Measurements from ENCODE around the gene CDC34. TPM values are rescaled to one million over a fixed set of nuclear protein-coding genes. Genes with fewer than 3 reads are reported as not detected.

CDC34 gene
- total RNA-seq, 1 experiment from 2014 or later, result 33.2 TPM

GRCh38 chr19:519449-519865, 12.1 kb upstream of the CDC34 start:
- DNase-seq (ENCODE audit: low spot score), result no peak

- DNase-seq (ENCODE audit: low spot score), result no peak
Observed at GRCh38 chr19:522726-523125, 8.8 kb upstream of the CDC34 start.

- DNase-seq (ENCODE audit: low spot score), result no peak
Observed at GRCh38 chr19:524062-524674, 7.4 kb upstream of the CDC34 start.

GRCh38 chr19:525029-525428, 6.5 kb upstream of the CDC34 start:
- DNase-seq (ENCODE audit: low spot score), result no peak

DNA sequence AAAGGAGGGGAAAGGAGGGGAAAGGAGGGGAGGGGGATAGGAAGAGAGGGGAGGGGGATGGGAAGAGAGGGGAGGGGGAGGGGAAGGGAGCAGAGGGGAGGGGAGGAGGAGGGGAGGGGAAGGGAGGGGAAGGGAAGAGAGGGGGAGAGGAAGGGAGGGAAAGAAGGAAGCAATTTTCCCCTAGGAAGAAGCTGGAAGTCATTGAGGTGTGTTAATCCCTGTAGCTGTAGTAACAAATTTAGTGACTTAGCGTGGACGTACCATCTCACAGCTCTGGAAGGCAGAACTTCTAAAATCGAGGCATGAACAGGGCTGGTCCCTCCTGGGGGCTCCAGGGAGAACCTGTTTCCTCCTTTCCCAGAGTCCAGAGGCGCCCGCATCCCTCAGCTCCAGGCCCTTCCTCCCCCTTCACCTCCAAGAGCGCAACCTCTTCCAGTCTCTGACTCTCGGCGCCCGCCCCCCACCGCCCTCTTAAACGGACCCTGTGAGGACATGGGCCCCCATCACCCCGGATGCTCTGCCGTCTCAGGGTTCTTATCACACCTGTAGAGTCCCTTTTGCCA, 5.6 kb upstream of the CDC34 start:
- DNase-seq (ENCODE audit: low spot score), result no peak

- DNase-seq (ENCODE audit: low spot score), result no peak
Observed at GRCh38 chr19:530134-531008, 1.2 kb upstream of the CDC34 start.

GRCh38 chr19:531009-531752, 379 bp upstream of the CDC34 start:
- DNase-seq (ENCODE audit: low spot score), result peak; percentile 64

DNA sequence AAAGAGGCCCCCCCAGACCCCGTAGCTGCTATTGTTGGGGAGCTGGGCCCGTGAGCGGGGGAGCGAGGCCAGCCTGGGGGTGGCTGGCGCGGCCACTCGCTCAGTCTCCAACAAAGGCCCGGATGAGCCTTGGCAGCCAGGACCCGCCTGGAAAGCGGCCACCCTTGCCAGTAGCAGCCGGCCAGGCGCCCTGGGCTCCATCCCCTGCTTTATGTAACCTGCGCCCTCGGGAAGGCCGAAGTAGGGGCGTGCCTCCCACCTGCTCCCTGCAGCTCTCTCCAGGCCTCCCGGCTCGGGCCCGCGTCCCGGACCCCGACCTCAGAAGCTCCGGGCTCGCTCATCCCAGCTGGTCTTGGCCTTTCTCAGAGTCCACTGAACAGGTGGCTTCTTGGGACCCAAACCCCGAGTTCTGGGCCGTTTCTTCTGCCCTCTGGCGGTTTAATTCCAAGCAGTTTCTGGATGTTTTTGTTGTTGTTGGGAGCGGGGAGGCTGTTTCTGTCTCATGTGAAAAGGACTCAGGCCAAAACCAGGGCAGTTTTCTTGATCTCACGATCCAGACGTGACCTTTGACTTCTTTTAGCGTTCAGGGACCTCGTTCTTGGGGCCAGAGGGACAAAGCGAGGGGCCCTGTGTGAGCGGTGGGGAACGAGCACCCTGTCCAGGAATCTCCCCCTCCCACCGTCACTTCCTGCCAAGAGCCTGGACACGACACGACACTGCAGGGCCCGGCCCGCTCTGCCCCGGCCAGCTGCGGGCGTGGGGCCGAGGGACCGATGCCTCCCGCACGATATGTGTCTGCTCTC, 1.2 kb downstream of the CDC34 start:
- no peak for DNase-seq (ENCODE audit: low spot score)

- no peak for DNase-seq (ENCODE audit: low spot score)
Observed at GRCh38 chr19:533364-534058, 2.0 kb downstream of the CDC34 start.

GRCh38 chr19:534088-534487, 2.5 kb downstream of the CDC34 start:
- DNase-seq (ENCODE audit: low spot score), result no peak

DNA sequence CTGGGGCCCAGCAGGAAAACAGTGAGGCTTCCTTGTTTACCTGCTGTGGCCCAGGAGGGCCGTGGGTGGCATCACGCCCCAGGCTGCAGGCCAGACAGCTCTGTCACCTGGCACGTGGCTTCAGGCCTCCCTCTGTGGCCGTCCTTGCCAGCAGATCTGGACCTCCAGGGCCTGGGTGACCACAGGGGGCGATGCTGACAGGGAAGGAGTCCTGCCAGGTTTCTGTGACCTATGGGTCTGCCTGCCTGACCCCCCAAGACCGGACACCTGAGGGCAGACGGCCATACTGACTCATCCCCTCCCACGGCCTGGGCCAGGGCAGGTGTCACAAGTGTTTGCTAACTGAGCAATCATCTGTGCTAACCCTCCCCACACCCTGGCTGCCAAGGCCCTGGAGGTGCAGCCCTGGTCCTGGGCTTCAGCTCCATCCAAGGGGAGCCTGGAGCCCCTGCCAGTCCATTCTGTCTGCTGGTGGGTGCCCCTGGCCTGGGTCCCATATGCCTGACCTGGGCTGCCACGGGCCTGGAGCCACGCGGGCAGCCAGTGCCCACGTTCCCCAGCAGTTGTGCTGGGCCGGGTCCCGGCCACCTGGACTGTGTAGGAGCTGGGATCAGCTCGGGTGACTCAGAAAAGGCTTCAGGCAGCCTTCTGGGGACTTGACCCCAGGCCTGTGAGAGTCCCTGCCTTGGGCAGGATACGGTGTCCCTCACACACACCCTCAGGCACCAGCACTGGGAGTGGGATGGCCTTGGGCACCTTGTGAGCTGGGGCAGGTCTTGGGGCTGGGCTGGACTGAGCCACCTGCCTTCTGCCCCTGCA, 3.7 kb downstream of the CDC34 start:
- no peak for DNase-seq (ENCODE audit: low spot score)

DNA sequence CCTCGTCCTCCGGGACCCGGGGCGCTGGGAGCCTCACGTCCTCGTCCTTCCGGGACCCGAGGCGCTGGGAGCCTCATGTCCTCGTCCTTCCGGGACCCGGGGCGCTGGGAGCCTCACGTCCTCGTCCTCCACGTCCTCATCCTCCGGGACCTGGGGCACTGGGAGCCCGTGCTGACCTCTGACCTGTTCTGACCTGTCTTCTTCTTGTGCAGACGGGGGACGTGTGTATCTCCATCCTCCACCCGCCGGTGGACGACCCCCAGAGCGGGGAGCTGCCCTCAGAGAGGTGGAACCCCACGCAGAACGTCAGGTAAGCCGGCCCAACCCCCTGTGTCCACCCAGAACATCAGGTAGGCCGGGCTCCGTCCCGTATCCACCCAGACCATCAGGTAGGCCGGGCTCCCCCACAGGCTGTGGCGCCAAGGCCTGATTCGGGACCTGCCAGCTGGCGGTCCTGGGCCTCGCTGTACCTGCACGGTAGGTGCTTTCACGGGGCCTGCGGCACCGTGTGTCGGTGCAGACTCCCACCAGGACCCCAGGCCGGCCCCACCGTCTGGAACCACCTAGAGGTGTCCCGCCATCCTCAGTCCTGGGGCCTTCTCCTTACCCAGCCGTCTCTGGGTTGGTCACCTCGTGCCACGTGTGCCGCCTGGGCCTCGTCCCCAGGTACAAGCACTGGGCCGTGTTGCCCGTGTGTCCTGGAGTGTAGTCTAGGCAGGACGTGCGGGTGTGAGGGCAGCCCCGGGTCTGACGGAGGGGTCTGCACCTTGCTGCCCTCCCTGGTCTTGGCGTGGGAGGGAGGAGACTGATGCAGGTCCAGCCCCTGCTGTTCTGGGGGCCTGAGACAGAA, 4.7 kb downstream of the CDC34 start:
- DNase-seq (ENCODE audit: low spot score), result no peak

GRCh38 chr19:536881-537404, 5.4 kb downstream of the CDC34 start:
- DNase-seq (ENCODE audit: low spot score), result no peak

DNA sequence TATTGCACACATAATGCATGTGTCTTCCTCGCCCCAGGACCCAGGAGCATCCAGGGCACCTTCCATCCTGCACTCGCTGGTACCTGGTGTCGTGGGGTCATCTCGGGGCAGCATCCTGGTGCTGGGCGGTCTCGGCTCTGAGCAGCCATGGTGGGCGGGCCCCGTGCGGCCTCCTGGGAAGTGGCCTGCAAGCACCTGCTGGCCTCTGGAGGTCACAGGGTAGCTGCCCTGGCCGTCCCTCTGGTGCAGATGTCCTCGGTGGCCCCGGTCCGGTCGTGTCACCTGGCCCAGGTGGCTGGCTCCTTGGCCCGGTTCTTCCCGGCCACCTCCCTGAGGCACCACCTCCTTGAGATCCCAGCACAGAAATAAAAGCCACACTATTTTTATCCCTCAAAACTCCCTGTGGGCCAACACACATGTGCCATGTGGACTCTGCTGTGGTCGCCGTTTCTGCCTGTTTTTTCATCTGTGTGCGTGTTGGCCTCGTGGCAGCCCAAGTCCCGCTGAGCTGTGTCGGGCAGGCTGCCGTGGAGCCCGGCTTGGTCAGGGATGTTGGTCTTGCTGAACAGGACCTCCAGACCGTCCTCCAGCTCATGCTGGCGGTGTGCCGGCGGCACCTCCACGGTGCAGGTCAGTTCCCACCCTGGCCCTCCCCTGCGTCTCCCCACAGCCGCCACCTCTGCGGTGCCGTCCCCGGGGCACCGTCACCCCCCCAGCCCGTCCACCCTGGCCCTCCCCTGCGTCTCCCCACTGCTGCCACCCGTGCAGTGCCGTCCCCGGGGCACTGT, 7.3 kb downstream of the CDC34 start:
- no peak for DNase-seq (ENCODE audit: low spot score)

GRCh38 chr19:539429-540030, 8.0 kb downstream of the CDC34 start:
- no peak for DNase-seq (ENCODE audit: low spot score)

DNA sequence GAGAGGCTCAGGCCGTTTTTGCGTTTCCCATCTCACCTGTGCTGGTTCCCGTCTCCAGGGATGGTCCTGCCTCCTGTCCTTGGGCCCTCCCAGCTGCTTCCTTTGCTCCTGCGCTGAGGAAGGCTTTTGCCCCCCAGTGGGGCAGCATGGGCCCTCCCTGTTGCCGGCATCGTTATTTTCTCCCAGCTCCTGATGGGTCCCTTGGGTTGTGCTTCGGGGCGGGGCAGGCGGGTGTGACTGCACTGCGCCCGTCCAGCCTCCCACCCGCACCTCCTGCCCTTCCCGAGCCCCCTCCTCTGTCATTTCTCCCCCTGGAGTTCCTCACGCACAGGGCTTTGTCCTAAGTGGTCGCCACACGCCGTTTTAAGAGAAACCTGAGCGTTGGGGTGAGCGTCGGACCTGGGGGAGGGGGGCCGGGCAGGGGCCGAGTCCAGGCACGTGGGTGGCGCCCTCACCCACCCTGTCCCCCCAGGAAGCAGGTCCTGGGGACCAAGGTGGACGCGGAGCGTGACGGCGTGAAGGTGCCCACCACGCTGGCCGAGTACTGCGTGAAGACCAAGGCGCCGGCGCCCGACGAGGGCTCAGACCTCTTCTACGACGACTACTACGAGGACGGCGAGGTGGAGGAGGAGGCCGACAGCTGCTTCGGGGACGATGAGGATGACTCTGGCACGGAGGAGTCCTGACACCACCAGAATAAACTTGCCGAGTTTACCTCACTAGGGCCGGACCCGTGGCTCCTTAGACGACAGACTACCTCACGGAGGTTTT, 9.5 kb downstream of the CDC34 start:
- no peak for DNase-seq (ENCODE audit: low spot score)

GRCh38 chr19:541699-542098, 10.1 kb downstream of the CDC34 start:
- DNase-seq (ENCODE audit: low spot score), result no peak
